Measurements from ENCODE around the gene PHTF2.
"Not testable (repeated sequence)": the region's sequence is repeated elsewhere in the genome, so short reads cannot be mapped to it uniquely, and the experiment has no call there.

Gene PHTF2

GRCh38 chr7:77863860-77864259 lies 65.3 kb downstream of the PHTF2 start:
- Mint-ChIP-seq H3K36me3 (ENCODE audit: low read depth) (peaks cover 9% of the 10 kb centered on the region), H3K4me3 (no peak overlapping the region), H3K9me3 (no peaks in the 10 kb centered on the region), H3K4me1 (ENCODE audit: low read depth) (peaks cover 35% of the 10 kb centered on the region), H3K27ac (no peak overlapping the region), H3K27me3 (no peaks in the 10 kb centered on the region)
- no peak for DNase-seq

GRCh38 chr7:77866370-77866769 lies 67.8 kb downstream of the PHTF2 start:
- Mint-ChIP-seq H3K27me3 (no peaks in the 10 kb centered on the region), H3K4me1 (ENCODE audit: low read depth) (peaks cover 28% of the 10 kb centered on the region), H3K9me3 (no peaks in the 10 kb centered on the region), H3K27ac (no peak overlapping the region), H3K4me3 (no peak overlapping the region), H3K36me3 (ENCODE audit: low read depth) (peaks cover 21% of the 10 kb centered on the region)
- DNase-seq: no peak

GRCh38 chr7:77866786-77867536 lies 68.4 kb downstream of the PHTF2 start:
- no peak for DNase-seq
- Mint-ChIP-seq H3K27ac (no peak overlapping the region), H3K4me3 (no peak overlapping the region), H3K9me3 (no peaks in the 10 kb centered on the region), H3K36me3 (ENCODE audit: low read depth) (peaks cover 20% of the 10 kb centered on the region), H3K4me1 (ENCODE audit: low read depth) (peaks cover 27% of the 10 kb centered on the region), H3K27me3 (no peaks in the 10 kb centered on the region)

- peaks cover 29% of the 10 kb centered on the region for H3K4me1 Mint-ChIP-seq (ENCODE audit: low read depth)
- H3K9me3 Mint-ChIP-seq: no peaks in the 10 kb centered on the region
- no peak for DNase-seq
- no peaks in the 10 kb centered on the region for H3K27me3 Mint-ChIP-seq
- no peak overlapping the region for H3K27ac Mint-ChIP-seq
- no peak overlapping the region for H3K4me3 Mint-ChIP-seq
- peaks cover 20% of the 10 kb centered on the region for H3K36me3 Mint-ChIP-seq (ENCODE audit: low read depth)
These were observed 68.9 kb downstream of the PHTF2 start for GRCh38 chr7:77867537-77867865.

- H3K4me1 Mint-ChIP-seq (ENCODE audit: low read depth): peaks cover 19% of the 10 kb centered on the region
- not testable (repeated sequence) for H3K9me3 Mint-ChIP-seq
These were observed 73.7 kb downstream of the PHTF2 start for GRCh38 chr7:77872256-77872655.

GRCh38 chr7:77873416-77874327 lies 75.1 kb downstream of the PHTF2 start:
- peaks cover 23% of the 10 kb centered on the region for H3K4me1 Mint-ChIP-seq (ENCODE audit: low read depth)
- H3K4me3 Mint-ChIP-seq, H3K27ac Mint-ChIP-seq: not testable (repeated sequence)

More at GRCh38 chr7:77872256-77872655, 73.7 kb downstream of the PHTF2 start:
- not testable (repeated sequence) for H3K4me3 Mint-ChIP-seq, H3K27ac Mint-ChIP-seq, DNase-seq, H3K27me3 Mint-ChIP-seq
- peaks cover 23% of the 10 kb centered on the region for H3K36me3 Mint-ChIP-seq (ENCODE audit: low read depth)

GRCh38 chr7:77877791-77878190 lies 79.2 kb downstream of the PHTF2 start:
- H3K4me1 Mint-ChIP-seq (ENCODE audit: low read depth): peaks cover 30% of the 10 kb centered on the region
- peaks cover 24% of the 10 kb centered on the region for H3K36me3 Mint-ChIP-seq (ENCODE audit: low read depth)
- DNase-seq: no peak
- H3K4me3 Mint-ChIP-seq: no peak overlapping the region
- no peak overlapping the region for H3K27ac Mint-ChIP-seq
- H3K27me3 Mint-ChIP-seq: no peaks in the 10 kb centered on the region
- no peaks in the 10 kb centered on the region for H3K9me3 Mint-ChIP-seq

More at GRCh38 chr7:77873416-77874327, 75.1 kb downstream of the PHTF2 start:
- not testable (repeated sequence) for H3K27me3 Mint-ChIP-seq, H3K9me3 Mint-ChIP-seq, DNase-seq
- peaks cover 23% of the 10 kb centered on the region for H3K36me3 Mint-ChIP-seq (ENCODE audit: low read depth)

- Mint-ChIP-seq H3K27ac (no peak overlapping the region), H3K4me1 (ENCODE audit: low read depth) (peaks cover 29% of the 10 kb centered on the region), H3K36me3 (ENCODE audit: low read depth) (peaks cover 24% of the 10 kb centered on the region), H3K9me3 (no peaks in the 10 kb centered on the region), H3K27me3 (no peaks in the 10 kb centered on the region), H3K4me3 (no peak overlapping the region)
- DNase-seq: no peak
These were observed 79.9 kb downstream of the PHTF2 start for GRCh38 chr7:77878500-77878899.

GRCh38 chr7:77879272-77879671 lies 80.7 kb downstream of the PHTF2 start:
- H3K4me1 Mint-ChIP-seq (ENCODE audit: low read depth): peaks cover 25% of the 10 kb centered on the region
- H3K36me3 Mint-ChIP-seq (ENCODE audit: low read depth): peaks cover 24% of the 10 kb centered on the region
- no peaks in the 10 kb centered on the region for H3K9me3 Mint-ChIP-seq

GRCh38 chr7:77881871-77882270 lies 83.3 kb downstream of the PHTF2 start:
- Mint-ChIP-seq H3K36me3 (ENCODE audit: low read depth) (peaks cover 18% of the 10 kb centered on the region), H3K4me3 (no peak overlapping the region), H3K9me3 (no peaks in the 10 kb centered on the region), H3K27ac (no peak overlapping the region), H3K27me3 (no peaks in the 10 kb centered on the region), H3K4me1 (ENCODE audit: low read depth) (peaks cover 31% of the 10 kb centered on the region)
- no peak for DNase-seq

More at GRCh38 chr7:77879272-77879671, 80.7 kb downstream of the PHTF2 start:
- H3K27me3 Mint-ChIP-seq: no peaks in the 10 kb centered on the region
- H3K27ac Mint-ChIP-seq: no peak overlapping the region
- no peak for DNase-seq
- H3K4me3 Mint-ChIP-seq: no peak overlapping the region

- Mint-ChIP-seq H3K4me3 (no peak overlapping the region), H3K36me3 (ENCODE audit: low read depth) (peaks cover 19% of the 10 kb centered on the region), H3K27ac (no peak overlapping the region), H3K27me3 (no peaks in the 10 kb centered on the region), H3K4me1 (ENCODE audit: low read depth) (peaks cover 32% of the 10 kb centered on the region), H3K9me3 (no peaks in the 10 kb centered on the region)
- DNase-seq: no peak
These were observed 86.6 kb downstream of the PHTF2 start for GRCh38 chr7:77885155-77885554.

- no peak for DNase-seq
- H3K27ac Mint-ChIP-seq: peak overlapping the region; percentile 77
- peaks cover 26% of the 10 kb centered on the region for H3K4me1 Mint-ChIP-seq (ENCODE audit: low read depth)
- H3K27me3 Mint-ChIP-seq: no peaks in the 10 kb centered on the region
- H3K36me3 Mint-ChIP-seq (ENCODE audit: low read depth): peaks cover 9% of the 10 kb centered on the region
- H3K9me3 Mint-ChIP-seq: no peaks in the 10 kb centered on the region
- H3K4me3 Mint-ChIP-seq: no peak overlapping the region
These were observed 89.0 kb downstream of the PHTF2 start for GRCh38 chr7:77887567-77887966.

GRCh38 chr7:77888998-77889397 lies 90.4 kb downstream of the PHTF2 start:
- Mint-ChIP-seq H3K9me3 (no peaks in the 10 kb centered on the region), H3K4me1 (ENCODE audit: low read depth) (peaks cover 26% of the 10 kb centered on the region), H3K27me3 (no peaks in the 10 kb centered on the region), H3K27ac (no peak overlapping the region), H3K36me3 (ENCODE audit: low read depth) (peaks cover 9% of the 10 kb centered on the region), H3K4me3 (no peak overlapping the region)
- no peak for DNase-seq

GRCh38 chr7:77893813-77894212 lies 95.2 kb downstream of the PHTF2 start:
- H3K4me1 Mint-ChIP-seq (ENCODE audit: low read depth): peaks cover 8% of the 10 kb centered on the region
- H3K27ac Mint-ChIP-seq: no peak overlapping the region
- no peak for DNase-seq
- no peaks in the 10 kb centered on the region for H3K27me3 Mint-ChIP-seq
- H3K36me3 Mint-ChIP-seq (ENCODE audit: low read depth): no peaks in the 10 kb centered on the region
- H3K9me3 Mint-ChIP-seq: no peaks in the 10 kb centered on the region
- H3K4me3 Mint-ChIP-seq: no peak overlapping the region

GRCh38 chr7:77894574-77895091 lies 96.1 kb downstream of the PHTF2 start:
- H3K9me3 Mint-ChIP-seq: no peaks in the 10 kb centered on the region
- H3K36me3 Mint-ChIP-seq (ENCODE audit: low read depth): no peaks in the 10 kb centered on the region
- no peaks in the 10 kb centered on the region for H3K27me3 Mint-ChIP-seq
- no peak overlapping the region for H3K4me3 Mint-ChIP-seq
- peaks cover 4% of the 10 kb centered on the region for H3K4me1 Mint-ChIP-seq (ENCODE audit: low read depth)
- H3K27ac Mint-ChIP-seq: no peak overlapping the region
- DNase-seq: no peak

Measured in activated T-cell treated with anti-CD3 and anti-CD28 coated beads, Interleukin-2, amount 50 U/mL, for 24 hours (primary cell).